Hematopoietic multipotent progenitor cell treated with erythropoietin and hydrocortisone succinate and interleukin-3 and kit ligand, for 6 days (in vitro differentiated cells): Measurements from ENCODE around the gene MCTP1.
A peak's percentile ranks its signal among the peaks of the same experiment; 100 is the strongest.

Experiments
- DNase-seq: peaks from one replicate; pipeline ENCODE4 v3.0.0-alpha.2; 2015

MCTP1 gene

DNA sequence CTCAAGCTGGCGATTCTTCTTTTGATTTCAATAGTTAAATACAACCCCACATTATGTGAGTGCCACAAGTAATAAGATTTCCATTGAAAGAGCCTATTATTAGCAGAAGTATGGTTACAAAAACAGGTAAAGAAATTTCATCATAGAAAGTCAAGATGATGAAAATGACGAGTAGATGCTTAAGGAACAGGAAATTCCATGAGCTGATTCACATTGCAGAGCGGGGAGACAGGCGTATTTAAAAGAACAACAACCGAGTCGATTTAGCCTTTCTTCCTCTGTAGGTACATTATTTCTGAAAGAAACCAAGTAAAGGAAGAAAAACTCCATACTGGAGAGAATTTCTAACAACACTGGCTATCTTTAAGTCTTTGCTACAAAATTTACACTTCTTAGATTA lies 356.0 kb downstream of the MCTP1 start:
- no peak for DNase-seq

DNA sequence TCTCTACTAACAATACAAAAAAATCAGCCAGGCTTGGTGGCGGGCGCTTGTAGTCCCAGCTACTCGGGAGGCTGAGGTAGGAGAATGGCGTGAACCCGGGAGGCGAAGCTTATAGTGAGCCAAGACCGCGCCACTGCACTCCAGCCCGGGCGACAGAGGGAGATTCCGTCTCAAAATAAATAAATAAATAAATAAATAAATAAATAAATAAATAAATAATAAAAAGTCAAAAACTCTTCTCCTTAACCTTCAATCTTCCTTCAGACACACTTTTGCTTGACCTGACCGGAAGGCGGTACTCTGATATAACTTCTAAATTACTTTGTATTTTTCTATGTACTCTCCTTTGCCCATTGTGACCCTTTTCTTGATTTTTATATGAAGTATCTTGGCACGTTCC lies 364.3 kb downstream of the MCTP1 start:
- no peak for DNase-seq

DNA sequence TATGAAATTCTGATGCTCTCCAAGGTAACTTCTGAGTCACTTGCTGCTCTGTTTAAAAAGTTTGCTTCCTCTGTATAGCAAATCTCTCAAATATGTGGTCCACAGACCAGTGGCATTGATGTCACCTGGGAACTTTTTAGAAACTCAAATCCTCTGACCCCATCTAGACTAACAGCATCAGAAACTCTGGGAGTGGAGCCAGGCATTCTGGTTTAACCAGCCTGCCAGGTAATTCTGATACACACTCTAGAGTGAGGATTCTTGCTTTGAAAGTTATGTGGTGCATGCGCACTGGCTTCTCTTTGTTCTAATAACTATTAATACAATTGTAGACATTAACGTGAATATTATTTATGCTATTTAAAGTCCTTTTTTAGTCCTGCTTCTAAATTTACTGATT lies 368.3 kb downstream of the MCTP1 start:
- no peak for DNase-seq

DNA sequence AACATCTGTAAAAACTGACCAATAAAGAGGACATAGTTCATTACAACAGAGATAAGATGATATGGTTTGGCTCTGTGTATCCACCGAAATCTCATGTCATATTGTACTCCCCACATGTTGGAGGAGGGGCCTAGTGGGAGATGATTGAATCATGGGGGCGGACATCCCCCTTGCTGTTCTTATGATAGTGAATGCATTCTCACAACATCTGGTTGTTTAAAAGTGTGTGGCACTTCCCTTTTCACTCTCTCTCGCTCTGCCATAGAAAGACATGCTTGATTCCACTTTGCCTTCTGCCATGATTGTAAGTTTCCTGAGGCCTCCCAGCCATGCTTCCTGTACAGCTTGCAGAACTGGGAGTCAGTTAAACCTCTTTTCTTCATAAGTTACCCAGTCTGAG lies 373.6 kb downstream of the MCTP1 start:
- peak; percentile 39 for DNase-seq

DNA sequence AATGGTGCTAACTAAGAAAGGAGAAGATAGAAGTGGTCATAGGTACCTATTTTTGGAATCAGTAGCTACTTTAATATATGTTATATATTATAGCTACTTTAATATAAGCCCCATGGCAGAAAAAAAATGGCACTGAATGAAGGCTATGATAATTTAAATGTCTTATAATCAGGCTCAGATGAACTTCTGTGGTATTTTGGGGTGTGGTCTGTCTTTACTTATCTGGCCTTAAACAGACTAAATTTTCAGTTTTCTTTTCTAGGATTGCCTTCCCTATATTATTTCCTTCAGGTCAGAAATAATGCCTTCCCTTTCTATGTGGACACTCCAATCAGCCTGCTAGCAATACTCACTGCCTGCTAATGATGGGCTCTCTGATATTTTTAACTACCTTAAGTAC lies 374.2 kb downstream of the MCTP1 start:
- DNase-seq: peak; percentile 77

DNA sequence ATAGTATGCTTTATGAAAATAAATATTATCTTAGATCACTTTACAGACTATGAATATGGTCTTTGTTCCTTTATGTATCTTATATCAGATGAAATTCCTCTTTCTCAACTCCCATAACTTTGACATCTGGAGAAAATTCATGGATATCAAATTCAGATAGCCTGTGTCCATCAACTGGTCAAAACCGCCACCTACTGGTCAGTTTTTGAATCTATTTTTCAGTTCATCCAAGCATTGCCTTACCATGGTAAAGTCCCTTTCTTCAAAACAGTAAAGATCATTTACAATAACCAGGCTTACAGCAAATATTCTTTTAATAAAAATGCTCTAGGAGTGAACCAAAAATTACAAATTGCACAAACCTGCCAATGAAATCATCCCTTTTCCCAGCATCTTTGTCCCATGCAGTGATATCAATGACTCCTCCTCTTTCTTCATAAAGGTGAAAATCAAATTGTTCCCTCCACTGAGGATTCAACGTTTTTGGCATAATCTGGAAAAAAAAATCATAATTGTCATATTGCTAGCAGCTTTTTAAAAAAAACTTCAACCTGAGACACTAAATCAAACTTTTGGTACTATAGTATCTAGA lies 375.9 kb downstream of the MCTP1 start:
- peak; percentile 67 for DNase-seq

DNA sequence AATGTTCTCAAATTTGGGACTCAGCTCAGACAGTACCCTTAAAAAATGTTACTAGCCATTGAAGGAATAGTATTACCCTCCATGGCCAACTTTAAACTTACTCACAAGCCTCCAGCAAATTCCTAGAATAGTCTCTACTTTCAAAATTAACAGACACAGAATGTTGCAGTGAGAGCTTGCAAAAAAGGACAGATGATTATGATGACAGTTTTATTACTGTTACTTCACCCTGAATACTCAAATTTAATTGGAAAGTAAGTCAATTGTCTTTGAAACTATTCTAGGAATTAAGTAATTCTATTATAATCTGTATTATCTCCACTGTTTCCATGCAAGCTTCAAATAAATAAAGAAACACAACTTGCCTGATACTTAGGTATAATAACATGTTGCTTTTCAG lies 378.1 kb downstream of the MCTP1 start:
- DNase-seq: no peak

DNA sequence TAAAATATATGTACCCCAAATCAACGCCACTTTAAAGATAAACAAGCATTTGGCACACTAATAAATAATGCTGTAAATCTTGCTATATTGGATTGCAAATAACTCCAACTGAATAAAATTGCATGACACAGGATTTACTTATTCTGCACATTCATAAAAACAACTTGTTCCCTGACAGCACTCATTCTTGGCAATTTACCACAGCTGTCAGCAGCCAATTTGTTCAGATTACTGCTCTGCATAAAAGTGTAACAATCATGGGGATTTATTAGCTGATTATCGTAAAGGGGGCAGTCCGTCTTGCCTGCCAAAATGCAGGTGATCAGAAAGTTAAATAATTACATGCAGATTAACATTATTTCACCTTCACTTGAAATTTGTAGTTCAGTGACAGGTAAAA lies 381.2 kb downstream of the MCTP1 start:
- DNase-seq: no peak

DNA sequence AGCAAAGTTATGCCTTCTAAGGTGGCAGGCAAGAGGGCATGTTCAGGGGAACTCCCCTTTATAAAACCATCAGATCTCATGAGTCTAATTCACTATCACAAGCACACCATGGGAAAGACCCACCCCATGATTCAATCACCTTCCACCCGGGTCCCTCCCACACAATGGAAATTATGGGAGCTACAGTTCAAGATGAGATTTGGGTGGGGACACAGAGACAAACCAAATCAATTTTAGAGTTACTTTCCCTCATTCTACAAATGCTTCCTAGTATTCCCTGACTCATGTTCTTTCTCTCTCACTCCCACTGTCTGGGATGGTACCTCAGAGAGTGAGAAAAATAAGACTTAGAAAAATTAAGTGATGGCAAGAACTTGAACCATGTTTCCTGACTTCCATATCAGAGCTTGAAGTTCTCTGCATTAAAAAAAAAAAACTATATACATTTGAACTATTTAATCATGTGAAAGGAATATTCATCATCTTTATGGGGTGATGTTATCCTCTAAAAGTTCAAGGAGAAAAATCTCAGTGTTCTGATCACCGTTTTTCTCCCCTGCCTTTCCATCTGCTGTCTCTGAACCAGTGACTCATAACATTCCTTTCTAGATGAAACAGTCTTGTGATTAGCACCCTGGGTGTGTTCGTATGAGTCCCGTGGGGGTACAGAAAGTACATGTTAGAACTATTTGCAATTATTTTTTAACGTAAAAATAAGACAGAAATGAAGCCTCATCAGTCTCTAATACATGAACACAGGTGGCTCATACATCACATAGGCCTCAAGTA lies 383.5 kb downstream of the MCTP1 start:
- DNase-seq: no peak

DNA sequence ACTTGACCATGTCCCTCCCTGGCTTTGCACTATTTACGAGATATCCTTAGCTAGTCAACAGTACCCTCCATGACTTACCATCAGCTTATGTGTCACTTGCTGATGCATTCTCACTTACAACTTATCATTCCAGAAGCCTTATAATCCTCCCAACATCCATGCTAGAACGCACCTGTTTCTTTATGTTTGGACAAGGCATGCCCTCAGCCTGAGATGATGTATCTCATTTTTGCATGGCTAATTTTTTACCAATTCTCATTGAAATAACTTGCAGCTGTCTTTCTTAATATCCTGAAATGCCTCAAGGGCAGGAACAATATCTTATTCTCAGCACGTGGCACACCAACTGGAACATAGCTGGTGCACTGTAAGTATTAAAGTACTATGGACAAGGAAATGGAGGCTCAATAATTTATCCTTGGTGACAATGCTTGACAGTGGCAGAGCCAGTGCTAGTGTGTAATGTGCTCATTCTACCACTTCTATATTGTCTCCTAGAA lies 384.8 kb downstream of the MCTP1 start:
- DNase-seq: no peak

DNA sequence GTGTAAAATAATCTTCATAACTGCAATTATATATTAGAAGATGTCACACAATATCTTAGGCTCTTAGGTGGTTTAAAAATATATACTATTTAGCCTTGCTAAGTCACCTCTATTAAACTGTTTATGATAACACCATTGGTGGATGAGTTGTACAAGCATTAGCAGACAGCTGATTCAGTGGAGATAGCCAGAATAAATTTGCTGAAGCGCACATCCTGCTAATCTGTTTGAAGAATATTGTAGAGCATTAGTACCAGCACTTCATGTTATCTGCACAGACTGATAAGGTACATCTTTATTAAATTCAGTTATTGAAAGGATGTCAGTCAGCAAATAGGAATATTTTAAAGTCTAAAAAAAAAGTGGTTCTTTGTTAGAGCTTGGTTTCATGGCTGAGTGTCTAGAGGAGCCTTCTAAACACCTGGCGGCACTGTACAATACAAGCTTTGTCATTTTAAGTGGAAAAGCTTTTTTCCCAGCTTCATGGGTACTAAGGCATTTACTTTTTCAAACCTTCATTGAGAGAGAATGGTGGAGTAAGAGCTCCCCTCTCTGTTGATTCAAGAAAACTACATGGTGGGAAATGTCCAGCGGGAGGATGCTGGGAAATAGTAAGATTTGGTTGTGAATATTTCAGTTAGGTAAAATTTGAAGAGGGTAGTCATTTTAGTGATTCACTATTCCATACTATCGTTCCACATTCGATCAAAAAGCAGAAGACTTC lies 391.3 kb downstream of the MCTP1 start:
- peak; percentile 18 for DNase-seq

DNA sequence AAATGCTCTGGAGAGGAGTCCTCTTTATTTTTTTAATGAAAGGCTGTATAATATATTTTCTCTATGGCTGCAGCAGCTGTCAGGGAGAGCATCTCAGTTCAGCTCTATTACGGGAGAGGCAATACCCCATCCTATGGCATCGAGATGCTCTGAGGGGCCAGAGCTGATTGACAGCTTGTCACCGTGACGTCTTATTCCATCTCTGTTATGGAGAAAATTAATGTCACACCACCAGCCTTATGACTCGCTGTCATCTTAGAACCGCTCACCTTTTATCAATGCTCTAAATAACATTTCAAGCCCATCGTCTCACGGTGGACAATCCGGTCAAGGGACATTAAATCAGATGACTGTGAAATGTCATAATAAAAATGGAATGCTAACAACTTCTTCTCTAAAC lies 392.9 kb downstream of the MCTP1 start:
- no peak for DNase-seq

DNA sequence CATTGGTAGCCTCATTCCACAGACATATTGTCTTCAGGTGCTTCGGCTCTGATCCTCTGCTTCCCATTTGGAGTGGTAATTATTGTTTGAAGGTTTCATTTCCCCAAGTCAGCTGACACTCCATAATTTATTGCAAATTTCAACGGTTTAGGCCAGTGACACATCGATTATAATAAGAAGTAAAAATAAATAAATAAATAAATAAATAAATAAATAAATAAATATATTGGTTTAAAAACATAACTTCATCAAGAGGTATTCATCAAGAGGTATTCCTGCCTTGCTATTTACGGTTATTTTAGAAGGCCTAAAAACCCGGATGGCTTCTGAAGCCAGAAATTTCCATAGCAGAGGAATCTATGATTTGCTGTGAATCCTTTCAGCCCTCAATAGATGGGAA lies 393.3 kb downstream of the MCTP1 start:
- DNase-seq: no peak

DNA sequence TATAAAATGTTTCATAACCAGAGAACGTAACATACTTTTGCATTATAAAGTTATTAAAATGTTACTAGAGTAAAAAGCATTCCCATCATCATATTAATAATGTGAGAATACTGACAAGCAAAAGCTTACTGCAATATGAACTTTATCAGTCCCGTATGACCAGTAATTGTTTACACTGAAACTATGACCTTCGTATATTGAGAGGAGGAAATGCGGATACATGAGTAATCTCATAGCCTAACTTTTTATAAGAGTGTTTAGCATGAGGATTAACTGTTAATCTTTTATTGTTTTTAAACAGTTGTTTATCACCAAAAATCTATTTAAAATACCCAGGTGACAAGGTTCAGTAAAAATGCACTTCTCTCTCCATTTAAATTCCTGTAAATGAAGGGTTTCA lies 394.0 kb downstream of the MCTP1 start:
- no peak for DNase-seq

DNA sequence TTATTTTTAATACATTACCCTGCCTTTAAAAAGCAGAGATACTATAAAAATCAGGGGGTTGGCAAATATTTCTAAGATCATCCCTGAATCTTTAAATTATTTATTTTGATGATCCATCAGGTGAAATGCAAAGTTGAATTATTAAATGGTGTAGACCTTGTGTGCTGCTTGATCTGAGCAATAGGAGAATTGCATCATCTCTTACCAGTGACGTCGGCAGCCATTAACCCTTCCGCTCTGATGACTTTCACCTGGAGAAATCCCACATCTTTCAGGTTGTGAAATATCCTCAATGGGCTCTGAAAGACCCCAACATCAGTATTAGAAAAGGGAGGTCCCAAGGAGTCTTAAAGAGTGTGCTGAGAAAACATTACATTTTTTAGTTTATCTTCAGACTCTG lies 396.2 kb downstream of the MCTP1 start:
- DNase-seq: no peak

DNA sequence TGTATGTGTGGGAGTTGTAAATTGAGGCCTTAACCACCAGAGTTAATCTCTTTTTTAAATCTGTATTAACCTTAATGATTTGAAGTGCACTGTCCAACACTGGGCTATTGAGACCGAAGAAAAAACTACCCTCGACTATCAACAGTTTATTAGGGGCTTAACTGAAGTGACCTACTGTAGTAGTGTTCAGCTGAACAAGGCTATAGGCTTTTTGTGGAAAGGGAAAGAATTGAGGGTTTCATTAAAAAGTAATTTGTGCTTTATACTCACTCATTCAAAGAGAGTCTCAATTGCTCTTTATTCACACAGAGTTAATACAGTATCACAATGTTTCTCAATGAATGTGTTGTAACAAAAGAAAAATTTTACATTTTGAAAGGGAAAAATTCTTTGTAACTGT lies 399.0 kb downstream of the MCTP1 start:
- DNase-seq: no peak

DNA sequence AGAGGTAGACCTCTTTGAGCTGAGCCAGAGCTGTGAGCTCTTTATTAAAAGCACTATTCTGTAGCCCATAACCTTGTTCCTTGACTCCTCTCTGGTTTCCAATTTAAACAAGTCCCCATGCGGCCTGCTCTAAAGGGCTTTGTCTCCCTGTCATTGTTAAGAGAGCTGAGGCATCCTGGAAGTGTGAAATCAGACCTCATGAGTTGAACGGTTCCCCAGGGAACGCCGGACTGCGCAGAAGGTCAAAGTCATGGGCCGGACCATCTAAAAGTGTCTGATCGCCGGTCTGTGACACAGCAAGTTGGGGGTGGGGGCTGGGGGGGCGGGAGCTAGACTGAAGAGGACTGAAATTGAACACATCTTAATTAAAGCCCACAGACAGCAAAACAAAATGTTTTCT lies 400.6 kb downstream of the MCTP1 start:
- DNase-seq: no peak

DNA sequence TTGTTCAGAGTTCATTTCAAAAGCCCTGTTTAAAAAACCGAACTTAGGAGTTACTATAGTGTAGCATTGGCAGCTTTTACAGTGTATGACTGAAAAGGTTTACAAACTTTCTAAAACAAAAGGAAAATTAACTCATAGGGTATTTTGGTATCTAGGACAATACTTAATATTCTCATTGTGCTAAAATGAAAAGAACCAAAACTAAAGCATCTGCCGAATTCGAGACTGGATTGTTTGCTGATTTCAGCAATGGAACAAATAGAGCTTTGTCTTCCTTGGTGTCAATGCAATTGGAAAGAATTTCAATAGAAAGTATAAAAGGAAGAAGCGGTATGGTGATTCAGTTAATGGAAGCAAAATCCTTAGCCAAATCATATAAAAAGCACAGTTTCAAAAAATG lies 412.4 kb downstream of the MCTP1 start:
- DNase-seq: no peak

DNA sequence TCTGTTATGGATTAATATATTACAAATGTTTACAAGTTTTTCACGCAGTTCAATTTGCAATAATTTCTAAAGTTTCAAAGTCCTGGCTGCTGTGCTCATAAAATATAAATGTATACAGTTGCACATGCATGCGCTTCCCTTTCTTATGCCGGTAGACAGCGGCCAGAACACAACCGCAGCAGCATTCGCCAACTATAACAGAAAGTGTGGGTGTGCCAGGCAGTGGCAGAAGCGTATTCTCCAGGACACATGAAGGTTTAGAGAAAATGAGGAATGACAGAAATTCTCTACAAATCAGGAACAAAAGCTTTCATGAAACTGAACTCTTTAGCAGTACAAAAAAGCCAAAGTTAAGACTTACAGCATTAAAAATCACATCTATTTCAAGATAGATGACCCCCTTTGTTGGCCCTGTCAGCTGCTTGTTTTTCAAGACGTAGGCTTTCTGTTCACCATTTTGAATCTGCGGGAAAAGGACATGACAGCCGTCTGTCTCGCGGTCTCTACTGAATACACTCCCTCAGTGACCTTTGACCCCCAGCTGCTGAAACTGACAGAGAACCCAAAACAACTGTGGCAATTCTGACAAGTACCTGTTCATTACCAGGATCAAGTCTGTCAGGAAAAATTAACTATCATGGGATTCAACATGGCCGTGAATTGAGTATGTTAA lies 414.2 kb downstream of the MCTP1 start:
- no peak for DNase-seq

DNA sequence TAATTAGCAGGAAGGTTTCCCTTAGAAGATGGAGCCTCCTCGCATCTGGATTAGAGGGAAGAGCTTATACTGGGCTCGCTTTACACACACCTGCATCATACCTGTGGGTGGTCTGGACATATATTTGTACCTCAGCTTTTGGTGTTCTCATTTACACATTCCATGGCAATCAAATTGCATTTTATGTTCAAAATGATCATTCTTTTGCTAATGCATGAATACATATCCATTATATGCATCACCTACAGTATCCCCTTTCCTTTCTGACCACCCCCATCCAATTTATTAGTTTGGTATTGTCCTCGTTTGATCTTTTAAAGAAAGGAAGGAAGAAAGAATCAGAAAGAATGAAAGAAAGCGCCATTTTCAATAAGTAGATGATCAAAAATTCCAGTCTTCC lies 415.0 kb downstream of the MCTP1 start:
- DNase-seq: no peak

DNA sequence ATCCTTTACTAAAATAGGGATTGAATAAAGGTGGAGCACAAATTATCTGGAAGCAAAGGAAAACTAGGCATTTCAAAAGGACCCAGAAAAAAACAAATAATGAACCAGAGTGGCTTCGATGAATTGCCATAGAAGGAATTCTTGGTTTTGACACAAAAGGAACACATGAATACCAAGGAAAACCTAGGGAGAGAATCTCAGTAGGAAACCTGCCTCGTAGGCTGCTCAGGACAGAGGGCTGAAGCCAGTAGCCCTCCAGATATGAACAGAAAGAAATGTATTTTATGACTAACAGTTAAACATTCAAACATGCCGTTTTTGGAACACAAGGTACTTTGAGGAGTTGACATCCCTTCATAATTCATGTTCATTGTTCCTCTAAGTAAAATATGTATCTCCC lies 420.9 kb downstream of the MCTP1 start:
- DNase-seq: no peak

DNA sequence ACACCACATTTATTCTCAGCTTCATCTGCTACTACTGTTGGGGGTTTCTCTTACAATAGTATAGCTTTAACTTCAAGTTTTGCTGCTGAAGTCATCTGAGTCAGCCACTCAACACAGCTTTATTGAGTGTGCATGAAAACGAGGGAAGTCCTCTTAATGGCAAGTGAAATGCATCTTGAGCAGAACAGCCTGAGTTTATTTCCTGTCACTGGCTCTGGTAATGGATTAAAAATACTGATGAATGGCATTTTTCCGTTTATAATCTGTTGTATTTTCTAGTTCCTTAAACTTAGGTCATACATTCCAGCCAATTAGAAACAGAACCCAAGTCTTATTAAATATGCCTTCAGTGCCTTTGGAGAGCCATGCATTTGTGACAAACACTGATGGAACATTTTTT lies 427.8 kb downstream of the MCTP1 start:
- no peak for DNase-seq

DNA sequence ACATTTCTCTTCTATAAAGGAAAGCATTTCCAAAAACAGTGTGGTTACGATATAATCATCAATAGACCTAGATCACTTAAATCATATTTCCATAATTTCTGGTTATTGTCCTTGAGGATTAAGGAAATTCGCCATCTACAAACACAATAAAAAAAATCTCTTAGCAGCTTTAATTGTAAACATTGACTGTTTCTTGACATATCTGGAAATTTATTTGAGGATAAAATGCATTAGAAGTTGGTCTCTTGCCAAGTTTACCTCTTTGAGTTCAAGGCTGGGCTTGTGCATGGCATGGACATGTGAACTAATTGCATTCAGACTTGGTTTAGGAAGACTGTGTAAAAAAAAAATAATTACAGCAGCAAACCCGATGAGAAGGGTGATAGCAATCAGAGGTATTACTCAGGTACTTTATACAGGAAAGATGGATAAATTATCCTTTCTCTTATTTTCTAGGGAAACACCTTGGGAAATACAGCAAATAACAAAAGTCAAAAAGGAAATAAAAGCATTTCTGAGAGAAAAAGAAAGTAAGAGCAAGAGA lies 428.6 kb downstream of the MCTP1 start:
- no peak for DNase-seq
